Uterus (tissue), 2 donors: ENCODE measurements around the gene IGF2R.

ENCODE experiments used
- CTCF ChIP-seq, 4 experiments: fragments of 200-600 bp in 2 of 4; fragments of 450-650 bp in 2 of 4; sonication (generic) in 2 of 4; IDR thresholded peaks; one replicate each; pipeline ENCODE4 v1.5.1; 2016 to 2019; ENCODE audit warnings: antibody characterized with exemption in 4 of 4, mild to moderate bottlenecking in 2 of 4, moderate library complexity in 1 of 4
- POLR2A ChIP-seq, 2 donors: fragments of 450-650 bp; IDR thresholded peaks; one replicate each; pipeline ENCODE4 v1.6.1; 2016; ENCODE audit warnings: antibody characterized with exemption in 2 of 2, mild to moderate bottlenecking in 1 of 2, moderate library complexity in 1 of 2

- TF ChIP-seq CTCF (IDR thresholded peaks at IDR 0.05) (no peak), POLR2A (IDR thresholded peaks at IDR 0.05) (no peak)
Observed at GRCh38 chr6:160139420-160139851, 170.6 kb downstream of the IGF2R start.
